Stimulated activated CD4-positive, alpha-beta T cell treated with anti-CD3 and anti-CD28 coated beads, Interleukin-4, amount 100 ng/mL, for 1 hour (primary cell): ENCODE results near the gene MROH8.
A peak's percentile ranks its signal among the peaks of the same experiment; 100 is the strongest.

Experiments
- DNase-seq: peaks from one replicate; pipeline ENCODE4 v3.0.0-alpha.2; 2020

The MROH8 gene

GRCh38 chr20:37178839-37179682 is at the start of gene MROH8, which contains the start of gene RPN2:
Gene MROH8 (minus strand): TSS chr20:37179548.
Gene RPN2 (plus strand): TSS chr20:37179330. CDS start chr20:37179357, 27 bp downstream.
- peak; percentile 95 for DNase-seq

GRCh38 chr20:37228656-37229055 is 49.3 kb upstream of the MROH8 start:
- no peak for DNase-seq

- no peak for DNase-seq
Measured at GRCh38 chr20:37228082-37228481, 48.7 kb upstream of the MROH8 start.

GRCh38 chr20:37226889-37227288 is 47.5 kb upstream of the MROH8 start:
- no peak for DNase-seq

GRCh38 chr20:37225146-37225545 is 45.8 kb upstream of the MROH8 start:
- DNase-seq = no peak

GRCh38 chr20:37223053-37223452 is 43.7 kb upstream of the MROH8 start:
- no peak for DNase-seq

- no peak for DNase-seq
Measured at GRCh38 chr20:37222086-37222485, 42.7 kb upstream of the MROH8 start.

- no peak for DNase-seq
Measured at GRCh38 chr20:37220731-37221130, 41.4 kb upstream of the MROH8 start.

- no peak for DNase-seq
Measured at GRCh38 chr20:37219751-37220668, 40.7 kb upstream of the MROH8 start.

- DNase-seq = no peak
Measured at GRCh38 chr20:37218976-37219375, 39.6 kb upstream of the MROH8 start.

GRCh38 chr20:37218441-37218840 is 39.1 kb upstream of the MROH8 start:
- no peak for DNase-seq

GRCh38 chr20:37209661-37210314 is 30.4 kb upstream of the MROH8 start:
- DNase-seq = no peak

GRCh38 chr20:37209193-37209592 is 29.8 kb upstream of the MROH8 start:
- DNase-seq = no peak

- DNase-seq = no peak
Measured at GRCh38 chr20:37207171-37207570, 27.8 kb upstream of the MROH8 start.

- DNase-seq = no peak
Measured at GRCh38 chr20:37205794-37206193, 26.4 kb upstream of the MROH8 start.

- DNase-seq = no peak
Measured at GRCh38 chr20:37205130-37205529, 25.8 kb upstream of the MROH8 start.

GRCh38 chr20:37204056-37204455 is 24.7 kb upstream of the MROH8 start:
- no peak for DNase-seq

- DNase-seq = no peak
Measured at GRCh38 chr20:37202267-37202943, 23.1 kb upstream of the MROH8 start.

GRCh38 chr20:37201827-37202162 is 22.4 kb upstream of the MROH8 start:
- no peak for DNase-seq

- no peak for DNase-seq
Measured at GRCh38 chr20:37200926-37201826, 21.8 kb upstream of the MROH8 start.

- DNase-seq = no peak
Measured at GRCh38 chr20:37200376-37200775, 21.0 kb upstream of the MROH8 start.
